SH-SY5Y (cell line): Measurements from ENCODE around the gene STK32C.

Experiments
- GATA2 ChIP-seq: IDR thresholded peaks from 2 replicates; pipeline ENCODE4 v1.6.1; 2011; ENCODE audit warnings: mild to moderate bottlenecking, low read depth, low read length
- GATA3 ChIP-seq: IDR thresholded peaks from 2 replicates; pipeline ENCODE4 v1.6.1; 2011; ENCODE audit warnings: low read depth, mild to moderate bottlenecking, low read length, moderate library complexity

DNA sequence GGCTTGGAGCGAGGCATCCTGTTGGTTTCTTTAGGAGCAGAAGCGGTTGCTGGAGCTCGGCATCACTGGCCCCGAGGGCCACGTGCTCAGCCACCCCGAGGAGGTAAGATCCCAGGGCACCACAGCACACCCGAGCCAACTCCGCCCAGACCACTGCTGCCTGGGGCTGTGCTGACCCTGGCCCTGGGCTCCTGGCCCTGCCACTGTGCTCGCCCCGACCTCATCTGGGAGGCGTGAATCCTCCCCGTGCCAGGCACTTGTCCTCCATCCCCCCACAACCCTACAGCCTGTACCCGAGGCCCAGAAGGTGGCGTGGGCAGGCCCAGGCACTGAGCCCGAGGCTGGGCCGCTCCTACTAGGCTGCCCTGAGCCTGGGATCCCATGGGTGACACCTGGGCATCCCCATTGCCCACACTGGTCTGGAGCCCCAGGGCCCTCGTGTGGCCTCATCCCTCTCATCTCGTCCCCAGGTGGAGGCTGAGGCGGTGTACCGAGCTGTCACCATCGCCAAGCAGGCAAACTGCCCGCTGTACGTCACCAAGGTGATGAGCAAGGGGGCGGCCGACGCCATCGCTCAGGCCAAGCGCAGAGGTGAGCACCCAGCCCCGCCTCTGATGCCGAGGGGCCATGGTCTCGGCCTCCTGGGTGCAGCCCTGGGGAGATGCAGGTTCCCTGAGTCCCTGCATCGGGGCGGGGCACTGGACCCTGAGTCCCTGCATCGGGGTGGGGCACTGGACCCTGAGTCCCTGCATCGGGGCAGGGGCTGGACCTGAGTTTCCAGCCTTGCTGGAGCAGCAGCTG, 109.2 kb downstream of the STK32C start:
- TF ChIP-seq GATA3 (no peak), GATA2 (no peak)
